Measurements from ENCODE around the gene CD200R1L. TPM values are rescaled to one million over a fixed set of nuclear protein-coding genes. Genes with fewer than 3 reads are reported as not detected.
"Not testable (repeated sequence)": the region's sequence is repeated elsewhere in the genome, so short reads cannot be mapped to it uniquely, and the experiment has no call there.

CD200R1L gene
- total RNA-seq, 3 donors from 2014 or later = not detected

- H3K4me1 ChIP-seq (ENCODE audit: low read depth) = no peaks in the 10 kb centered on the region
- no peaks in the 10 kb centered on the region for H3K36me3 ChIP-seq (ENCODE audit: low read depth)
- TF ChIP-seq CTCF (IDR thresholded peaks at IDR 0.05) = no peak
- intact Hi-C loops (cut with DNase I, micrococcal nuclease) = no loop called here
- DNase-seq (no peak), ATAC-seq (no peak)
- H3K9me3 ChIP-seq = peaks cover 3% of the 10 kb centered on the region
- H3K4me3 ChIP-seq = no peak overlapping the region
Observed at GRCh38 chr3:112855883-112856282, 9.2 kb upstream of the CD200R1L start.

GRCh38 chr3:112855074-112855473, 8.4 kb upstream of the CD200R1L start:
- H3K4me1 ChIP-seq (ENCODE audit: low read depth); ATAC-seq; intact Hi-C loops (cut with DNase I, micrococcal nuclease); H3K4me3 ChIP-seq; H3K9me3 ChIP-seq; DNase-seq; H3K36me3 ChIP-seq (ENCODE audit: low read depth): not testable (repeated sequence)

- no peaks in the 10 kb centered on the region for H3K9me3 ChIP-seq
- H3K36me3 ChIP-seq (ENCODE audit: low read depth) = no peaks in the 10 kb centered on the region
- peak; percentile 37 for ATAC-seq
- H3K4me1 ChIP-seq (ENCODE audit: low read depth) = no peaks in the 10 kb centered on the region
- intact Hi-C loops (cut with DNase I, micrococcal nuclease) = no loop called here
- no peak overlapping the region for H3K4me3 ChIP-seq
- DNase-seq = no peak
- no peak for TF ChIP-seq CTCF (IDR thresholded peaks at IDR 0.05)
Observed at GRCh38 chr3:112848196-112848595, 1.5 kb upstream of the CD200R1L start.

GRCh38 chr3:112847692-112848091, 1.0 kb upstream of the CD200R1L start:
- no peaks in the 10 kb centered on the region for H3K36me3 ChIP-seq (ENCODE audit: low read depth)
- no peaks in the 10 kb centered on the region for H3K4me1 ChIP-seq (ENCODE audit: low read depth)
- no peak for TF ChIP-seq CTCF (IDR thresholded peaks at IDR 0.05)
- DNase-seq (peak in 1 of 3 donors; percentile 15), ATAC-seq (peak; percentile 73)
- intact Hi-C loops (cut with DNase I, micrococcal nuclease) = no loop called here
- H3K9me3 ChIP-seq = no peaks in the 10 kb centered on the region
- H3K4me3 ChIP-seq = no peak overlapping the region

- ATAC-seq (no peak), DNase-seq (no peak)
- Histone ChIP-seq H3K9me3 (no peaks in the 10 kb centered on the region), H3K4me3 (no peak overlapping the region), H3K36me3 (ENCODE audit: low read depth) (no peaks in the 10 kb centered on the region), H3K4me1 (ENCODE audit: low read depth) (no peaks in the 10 kb centered on the region)
- TF ChIP-seq CTCF (IDR thresholded peaks at IDR 0.05) = no peak
- intact Hi-C loops (cut with DNase I, micrococcal nuclease) = no loop called here
Observed at GRCh38 chr3:112845772-112846171, 892 bp downstream of the CD200R1L start.

- no peak for TF ChIP-seq CTCF (IDR thresholded peaks at IDR 0.05)
- no peak overlapping the region for H3K4me3 ChIP-seq
- ATAC-seq (no peak), DNase-seq (no peak)
- no peaks in the 10 kb centered on the region for H3K36me3 ChIP-seq (ENCODE audit: low read depth)
- no peaks in the 10 kb centered on the region for H3K4me1 ChIP-seq (ENCODE audit: low read depth)
- H3K9me3 ChIP-seq = no peaks in the 10 kb centered on the region
- intact Hi-C loops (cut with DNase I, micrococcal nuclease) = no loop called here
Observed at GRCh38 chr3:112829046-112829445, 17.6 kb downstream of the CD200R1L start.
